ENCODE data around the gene GNG11. TPM values are rescaled to one million over a fixed set of nuclear protein-coding genes. Genes with fewer than 3 reads are reported as not detected.

GNG11 gene
- total and polyA plus RNA-seq, 2 experiments from 2014 or later = 25.9 to 87.0 TPM

DNA sequence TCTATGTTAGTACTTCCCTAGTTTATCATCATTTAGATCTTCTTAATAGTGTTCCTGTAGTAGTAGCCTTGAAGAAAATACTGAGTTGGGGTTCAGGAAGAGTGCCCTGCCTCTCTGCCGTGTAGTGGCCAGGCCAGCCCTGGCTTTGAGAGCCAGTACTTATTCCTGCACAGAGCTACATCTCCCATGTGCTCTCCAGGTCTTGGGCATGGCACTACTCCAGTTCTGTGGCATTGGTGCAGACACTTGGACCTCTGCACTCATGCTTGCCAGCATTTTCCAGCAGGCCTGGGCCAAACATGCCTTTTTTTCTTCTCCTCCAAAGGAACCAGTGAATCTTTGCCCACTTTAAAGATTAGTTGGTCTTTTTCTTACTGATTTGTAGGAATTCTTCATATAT is 5.3 kb downstream of the GNG11 start:
- Histone ChIP-seq H3K79me2 (ENCODE audit: insufficient read depth) (peaks cover 41% of the 10 kb centered on the region), H4K20me1 (ENCODE audit: insufficient read depth) (no peaks in the 10 kb centered on the region; the same call in 1 of the 2 replicates), H3F3A (ENCODE audit: insufficient read depth) (peaks cover 40% of the 10 kb centered on the region), H3K36me3 (ENCODE audit: low read depth) (peaks cover 9% of the 10 kb centered on the region; the same call in 1 of the 2 replicates), H3K9me3 (ENCODE audit: low read depth) (no peaks in the 10 kb centered on the region), H3K4me1 (ENCODE audit: insufficient read depth) (peaks cover 7% of the 10 kb centered on the region), H3K27ac (no peak overlapping the region), H3K9ac (no peak overlapping the region), H2AFZ (no peak overlapping the region), H3K4me3 (no peak overlapping the region), H3K4me2 (ENCODE audit: unreplicated experiment) (no peak overlapping the region), H3K9me2 (ENCODE audit: insufficient read depth) (no peaks in the 10 kb centered on the region), H3K27me3 (replicated peaks; ENCODE audit: insufficient read depth) (no peaks in the 10 kb centered on the region)
- TF ChIP-seq EZH2 (IDR thresholded peaks at IDR 0.05; ENCODE audit: insufficient read depth, poor library complexity, severe bottlenecking) (no peak), EZH2phosphoT487 (IDR thresholded peaks at IDR 0.05; ENCODE audit: insufficient read depth, low read depth) (no peak)
- WGBS, 2 experiments (ENCODE audit: low coverage in 1 of 2, low lambda C conversion rate in 2 of 2, missing lambda C conversion rate in 2 of 2) = 65 to 71% methylated on average over 1 of the region's 1 CpG
- no peak for DNase-seq
- in situ Hi-C loops (cut with MboI) = no loop called here

DNA sequence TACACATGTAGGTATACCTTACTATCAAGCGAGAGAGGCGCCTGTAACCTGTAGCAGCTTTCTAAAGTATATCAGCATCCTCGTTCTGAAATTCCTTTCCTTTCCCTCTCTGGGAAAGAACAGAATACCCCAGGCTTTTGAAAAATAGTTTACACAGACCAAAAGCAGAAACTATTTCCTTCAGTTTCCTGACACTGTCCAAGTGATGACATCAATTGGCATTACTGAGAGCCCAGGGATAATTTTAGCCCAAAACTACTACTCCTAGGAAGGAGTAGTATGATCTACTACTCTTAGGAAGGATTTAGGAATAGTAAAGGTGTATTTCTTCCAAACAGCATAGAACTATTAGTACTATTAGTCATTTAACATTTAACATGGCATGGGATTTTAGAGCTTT is 6.0 kb downstream of the GNG11 start:
- Histone ChIP-seq H3K4me3 (no peak overlapping the region), H3K4me2 (ENCODE audit: unreplicated experiment) (no peak overlapping the region), H3F3A (ENCODE audit: insufficient read depth) (peaks cover 35% of the 10 kb centered on the region), H3K27me3 (replicated peaks; ENCODE audit: insufficient read depth) (no peaks in the 10 kb centered on the region), H3K79me2 (ENCODE audit: insufficient read depth) (peaks cover 33% of the 10 kb centered on the region), H3K36me3 (ENCODE audit: low read depth) (peaks cover 9% of the 10 kb centered on the region; the same call in 1 of the 2 replicates), H3K4me1 (ENCODE audit: insufficient read depth) (peaks cover 7% of the 10 kb centered on the region), H4K20me1 (ENCODE audit: insufficient read depth) (no peaks in the 10 kb centered on the region; the same call in 1 of the 2 replicates), H3K9me2 (ENCODE audit: insufficient read depth) (no peaks in the 10 kb centered on the region), H2AFZ (no peak overlapping the region), H3K9ac (no peak overlapping the region), H3K9me3 (ENCODE audit: low read depth) (no peaks in the 10 kb centered on the region), H3K27ac (no peak overlapping the region)
- in situ Hi-C loops (cut with MboI) = no loop called here
- WGBS, 2 experiments (ENCODE audit: low coverage in 1 of 2, low lambda C conversion rate in 2 of 2, missing lambda C conversion rate in 2 of 2) = 74 to 77% methylated on average over 3 of the region's 3 CpGs
- no peak for DNase-seq
- TF ChIP-seq EZH2 (IDR thresholded peaks at IDR 0.05; ENCODE audit: insufficient read depth, poor library complexity, severe bottlenecking) (no peak), EZH2phosphoT487 (IDR thresholded peaks at IDR 0.05; ENCODE audit: insufficient read depth, low read depth) (no peak)

DNA sequence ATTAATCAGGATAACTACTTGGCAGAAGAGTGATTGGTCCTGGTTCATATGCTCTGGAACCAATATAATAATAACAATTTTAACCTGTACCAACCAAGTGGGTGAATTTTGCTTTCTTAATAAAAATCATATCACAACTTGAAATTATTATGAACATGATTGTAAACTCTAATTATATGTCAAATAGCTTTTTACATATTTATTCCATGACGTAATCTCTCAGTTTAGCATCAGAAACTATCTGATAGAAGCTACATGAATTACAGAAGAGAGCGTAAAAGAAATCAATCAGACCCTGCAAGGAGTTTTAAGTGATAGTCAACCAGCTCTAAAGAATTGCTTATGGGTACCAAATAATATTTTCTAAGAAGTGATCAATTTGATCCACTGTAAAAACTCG is 10.1 kb downstream of the GNG11 start:
- Histone ChIP-seq H3K79me2 (ENCODE audit: insufficient read depth) (no peaks in the 10 kb centered on the region), H3F3A (ENCODE audit: insufficient read depth) (peaks cover 21% of the 10 kb centered on the region; the same call in 1 of the 2 replicates), H3K27me3 (replicated peaks; ENCODE audit: insufficient read depth) (no peaks in the 10 kb centered on the region), H3K4me1 (ENCODE audit: insufficient read depth) (no peaks in the 10 kb centered on the region), H3K4me3 (no peak overlapping the region), H3K9me2 (ENCODE audit: insufficient read depth) (no peaks in the 10 kb centered on the region), H2AFZ (no peak overlapping the region), H3K27ac (no peak overlapping the region), H3K9ac (no peak overlapping the region), H3K4me2 (ENCODE audit: unreplicated experiment) (no peak overlapping the region), H3K36me3 (ENCODE audit: low read depth) (peaks cover 1% of the 10 kb centered on the region; the same call in 1 of the 2 replicates), H4K20me1 (ENCODE audit: insufficient read depth) (no peaks in the 10 kb centered on the region), H3K9me3 (ENCODE audit: low read depth) (no peaks in the 10 kb centered on the region)
- WGBS, 2 experiments (ENCODE audit: low coverage in 1 of 2, low lambda C conversion rate in 2 of 2, missing lambda C conversion rate in 2 of 2) = 81 to 83% methylated on average over 3 of the region's 3 CpGs
- in situ Hi-C loops (cut with MboI) = no loop called here
- TF ChIP-seq EZH2 (IDR thresholded peaks at IDR 0.05; ENCODE audit: insufficient read depth, poor library complexity, severe bottlenecking) = no peak
- TF ChIP-seq EZH2phosphoT487 (IDR thresholded peaks at IDR 0.05; ENCODE audit: insufficient read depth, low read depth) = no peak
- DNase-seq = no peak

GRCh38 chr7:93933156-93933555 is 11.6 kb downstream of the GNG11 start:
- Histone ChIP-seq H3F3A (ENCODE audit: insufficient read depth) (peaks cover 11% of the 10 kb centered on the region; the same call in 1 of the 2 replicates), H3K4me3 (no peak overlapping the region), H3K9me3 (ENCODE audit: low read depth) (no peaks in the 10 kb centered on the region), H4K20me1 (ENCODE audit: insufficient read depth) (no peaks in the 10 kb centered on the region), H3K27me3 (replicated peaks; ENCODE audit: insufficient read depth) (no peaks in the 10 kb centered on the region), H3K9ac (no peak overlapping the region), H3K36me3 (ENCODE audit: low read depth) (no peaks in the 10 kb centered on the region), H3K4me1 (ENCODE audit: insufficient read depth) (peaks cover 5% of the 10 kb centered on the region; the same call in 1 of the 2 replicates), H3K9me2 (ENCODE audit: insufficient read depth) (no peaks in the 10 kb centered on the region), H2AFZ (no peak overlapping the region), H3K27ac (no peak overlapping the region), H3K4me2 (ENCODE audit: unreplicated experiment) (no peak overlapping the region), H3K79me2 (ENCODE audit: insufficient read depth) (no peaks in the 10 kb centered on the region)
- no peak for TF ChIP-seq EZH2phosphoT487 (IDR thresholded peaks at IDR 0.05; ENCODE audit: insufficient read depth, low read depth)
- no peak for TF ChIP-seq EZH2 (IDR thresholded peaks at IDR 0.05; ENCODE audit: insufficient read depth, poor library complexity, severe bottlenecking)
- in situ Hi-C loops (cut with MboI) = no loop called here
- 99 to 100% methylated on average over 3 of the region's 3 CpGs for WGBS, 2 experiments (ENCODE audit: low coverage in 1 of 2, low lambda C conversion rate in 2 of 2, missing lambda C conversion rate in 2 of 2)
- DNase-seq = no peak

GRCh38 chr7:93935102-93935501 is 13.6 kb downstream of the GNG11 start:
- no peaks in the 10 kb centered on the region for H3K79me2 ChIP-seq (ENCODE audit: insufficient read depth)
- no peak overlapping the region for H3K4me2 ChIP-seq (ENCODE audit: unreplicated experiment)
- H3F3A ChIP-seq (ENCODE audit: insufficient read depth) = no peaks in the 10 kb centered on the region
- DNase-seq = no peak
- WGBS, 2 experiments (ENCODE audit: low coverage in 1 of 2, low lambda C conversion rate in 2 of 2, missing lambda C conversion rate in 2 of 2) = 87 to 92% methylated on average over 2 of the region's 2 CpGs
- in situ Hi-C loops (cut with MboI) = no loop called here
- H3K4me1 ChIP-seq (ENCODE audit: insufficient read depth) = peaks cover 10% of the 10 kb centered on the region
- H3K9me2 ChIP-seq (ENCODE audit: insufficient read depth) = no peaks in the 10 kb centered on the region
- no peak overlapping the region for H2AFZ ChIP-seq
- no peaks in the 10 kb centered on the region for H3K9me3 ChIP-seq (ENCODE audit: low read depth)
- no peak overlapping the region for H3K4me3 ChIP-seq
- no peak overlapping the region for H3K9ac ChIP-seq
- H4K20me1 ChIP-seq (ENCODE audit: insufficient read depth) = no peaks in the 10 kb centered on the region
- no peak overlapping the region for H3K27ac ChIP-seq
- TF ChIP-seq EZH2phosphoT487 (IDR thresholded peaks at IDR 0.05; ENCODE audit: insufficient read depth, low read depth) = no peak
- no peak for TF ChIP-seq EZH2 (IDR thresholded peaks at IDR 0.05; ENCODE audit: insufficient read depth, poor library complexity, severe bottlenecking)
- no peaks in the 10 kb centered on the region for H3K27me3 ChIP-seq (replicated peaks; ENCODE audit: insufficient read depth)
- H3K36me3 ChIP-seq (ENCODE audit: low read depth) = no peaks in the 10 kb centered on the region
